Measurements from ENCODE around the gene CYP46A1.

The CYP46A1 gene

GRCh38 chr14:99696929-99697328, 12.8 kb downstream of the CYP46A1 start:
- Histone ChIP-seq H3K36me3 (no peaks in the 10 kb centered on the region), H3K27ac (no peak overlapping the region), H3K9me3 (no peaks in the 10 kb centered on the region), H3K4me3 (ENCODE audit: low read depth in 1 of 2, low read length in 1 of 2) (no peak overlapping the region), H3K27me3 (peaks cover 38% of the 10 kb centered on the region), H3K4me1 (ENCODE audit: control insufficient read depth in 1 of 2, insufficient read depth in 1 of 2, low read depth in 1 of 2, low read length in 1 of 2) (no peaks in the 10 kb centered on the region)
- TF ChIP-seq, protein P1, sequence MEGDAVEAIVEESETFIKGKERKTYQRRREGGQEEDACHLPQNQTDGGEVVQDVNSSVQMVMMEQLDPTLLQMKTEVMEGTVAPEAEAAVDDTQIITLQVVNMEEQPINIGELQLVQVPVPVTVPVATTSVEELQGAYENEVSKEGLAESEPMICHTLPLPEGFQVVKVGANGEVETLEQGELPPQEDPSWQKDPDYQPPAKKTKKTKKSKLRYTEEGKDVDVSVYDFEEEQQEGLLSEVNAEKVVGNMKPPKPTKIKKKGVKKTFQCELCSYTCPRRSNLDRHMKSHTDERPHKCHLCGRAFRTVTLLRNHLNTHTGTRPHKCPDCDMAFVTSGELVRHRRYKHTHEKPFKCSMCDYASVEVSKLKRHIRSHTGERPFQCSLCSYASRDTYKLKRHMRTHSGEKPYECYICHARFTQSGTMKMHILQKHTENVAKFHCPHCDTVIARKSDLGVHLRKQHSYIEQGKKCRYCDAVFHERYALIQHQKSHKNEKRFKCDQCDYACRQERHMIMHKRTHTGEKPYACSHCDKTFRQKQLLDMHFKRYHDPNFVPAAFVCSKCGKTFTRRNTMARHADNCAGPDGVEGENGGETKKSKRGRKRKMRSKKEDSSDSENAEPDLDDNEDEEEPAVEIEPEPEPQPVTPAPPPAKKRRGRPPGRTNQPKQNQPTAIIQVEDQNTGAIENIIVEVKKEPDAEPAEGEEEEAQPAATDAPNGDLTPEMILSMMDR (IDR thresholded peaks at IDR 0.05): no peak

GRCh38 chr14:99698236-99698635, 14.1 kb downstream of the CYP46A1 start:
- H3K9me3 ChIP-seq: peaks cover 2% of the 10 kb centered on the region
- TF ChIP-seq, protein P1 (IDR thresholded peaks at IDR 0.05): no peak
- H3K4me3 ChIP-seq (ENCODE audit: low read depth in 1 of 2, low read length in 1 of 2): no peak overlapping the region

DNA sequence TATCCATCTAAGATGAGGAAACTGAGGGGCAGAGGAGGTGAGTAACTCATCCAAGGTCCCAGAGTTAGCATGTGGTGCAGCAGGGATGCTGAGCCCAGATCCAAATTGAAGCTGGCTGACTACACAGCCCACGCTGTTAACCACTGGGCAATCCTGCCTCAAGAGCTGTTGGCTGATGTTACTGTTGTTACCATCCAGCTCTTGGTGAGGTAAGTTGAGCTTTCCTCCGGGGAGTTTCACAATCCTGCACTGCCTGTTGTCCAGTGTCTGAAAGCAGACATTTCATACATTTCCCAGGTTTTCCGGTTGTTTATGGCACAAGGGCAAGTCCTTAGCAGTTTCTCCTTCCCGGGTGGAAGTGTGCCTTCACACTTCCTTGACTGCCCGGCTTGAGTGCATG, 14.5 kb downstream of the CYP46A1 start:
- peaks cover 26% of the 10 kb centered on the region for H3K27me3 ChIP-seq
- H3K4me3 ChIP-seq (ENCODE audit: low read depth in 1 of 2, low read length in 1 of 2): no peak overlapping the region

More at GRCh38 chr14:99698236-99698635, 14.1 kb downstream of the CYP46A1 start:
- no peak overlapping the region for H3K27ac ChIP-seq
- H3K27me3 ChIP-seq: peaks cover 26% of the 10 kb centered on the region
- H3K4me1 ChIP-seq (ENCODE audit: control insufficient read depth in 1 of 2, insufficient read depth in 1 of 2, low read depth in 1 of 2, low read length in 1 of 2): no peaks in the 10 kb centered on the region
- no peaks in the 10 kb centered on the region for H3K36me3 ChIP-seq

GRCh38 chr14:99699085-99699760, 15.1 kb downstream of the CYP46A1 start:
- TF ChIP-seq, protein P1 (IDR thresholded peaks at IDR 0.05): no peak
- Histone ChIP-seq H3K27me3 (peaks cover 26% of the 10 kb centered on the region), H3K9me3 (peaks cover 7% of the 10 kb centered on the region), H3K4me1 (ENCODE audit: control insufficient read depth in 1 of 2, insufficient read depth in 1 of 2, low read depth in 1 of 2, low read length in 1 of 2) (no peaks in the 10 kb centered on the region), H3K4me3 (ENCODE audit: low read depth in 1 of 2, low read length in 1 of 2) (no peak overlapping the region), H3K36me3 (no peaks in the 10 kb centered on the region), H3K27ac (no peak overlapping the region)

More for the DNA sequence above, 14.5 kb downstream of the CYP46A1 start:
- no peak overlapping the region for H3K27ac ChIP-seq
- peaks cover 6% of the 10 kb centered on the region for H3K9me3 ChIP-seq
- no peaks in the 10 kb centered on the region for H3K36me3 ChIP-seq
- no peaks in the 10 kb centered on the region for H3K4me1 ChIP-seq (ENCODE audit: control insufficient read depth in 1 of 2, insufficient read depth in 1 of 2, low read depth in 1 of 2, low read length in 1 of 2)
- TF ChIP-seq, protein P1 (IDR thresholded peaks at IDR 0.05): no peak

DNA sequence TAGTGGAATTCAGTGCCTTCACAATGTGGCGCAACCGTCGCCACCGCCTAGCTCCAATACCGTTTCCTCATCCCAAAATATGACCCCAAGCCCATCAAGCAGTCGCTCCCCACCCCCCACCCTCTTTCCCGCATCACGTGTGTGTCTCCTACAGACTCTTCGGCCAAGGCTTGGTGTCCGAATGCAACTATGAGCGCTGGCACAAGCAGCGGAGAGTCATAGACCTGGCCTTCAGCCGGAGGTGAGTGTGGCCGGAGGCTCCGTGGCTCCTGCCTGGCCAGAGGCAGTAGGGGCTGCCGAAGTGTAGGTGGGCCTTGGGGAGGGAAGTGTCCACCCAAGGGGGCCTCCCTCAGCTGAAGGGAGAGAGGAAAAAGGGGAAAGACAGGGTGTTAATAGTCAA, 15.8 kb downstream of the CYP46A1 start:
- TF ChIP-seq, protein P1 (IDR thresholded peaks at IDR 0.05): no peak
- H3K4me3 ChIP-seq (ENCODE audit: low read depth in 1 of 2, low read length in 1 of 2): no peak overlapping the region
- no peaks in the 10 kb centered on the region for H3K36me3 ChIP-seq
- peaks cover 7% of the 10 kb centered on the region for H3K9me3 ChIP-seq
- peaks cover 21% of the 10 kb centered on the region for H3K27me3 ChIP-seq
- H3K4me1 ChIP-seq (ENCODE audit: control insufficient read depth in 1 of 2, insufficient read depth in 1 of 2, low read depth in 1 of 2, low read length in 1 of 2): no peaks in the 10 kb centered on the region
- H3K27ac ChIP-seq: no peak overlapping the region
